Measurements from ENCODE around the gene CALB2. TPM values are rescaled to one million over a fixed set of nuclear protein-coding genes. Genes with fewer than 3 reads are reported as not detected.
A peak's percentile ranks its signal among the peaks of the same experiment; 100 is the strongest.

CALB2 gene
- total RNA-seq, 1 donor from 2014 or later = 0.96 TPM

GRCh38 chr16:71414038-71414437, 55.5 kb downstream of the CALB2 start:
- no peak for DNase-seq (ENCODE audit: low spot score, unreplicated experiment)
- H3K4me1 Mint-ChIP-seq (ENCODE audit: low read depth) = peaks cover 5% of the 10 kb centered on the region
- H3K9me3 Mint-ChIP-seq (ENCODE audit: low read depth) = no peaks in the 10 kb centered on the region
- peaks cover 32% of the 10 kb centered on the region for H3K27me3 Mint-ChIP-seq
- no peak for TF ChIP-seq CTCF (IDR thresholded peaks at IDR 0.05; ENCODE audit: unreplicated experiment)
- H3K4me3 Mint-ChIP-seq (ENCODE audit: low read depth) = no peak overlapping the region
- no peak overlapping the region for H3K27ac Mint-ChIP-seq
- H3K36me3 Mint-ChIP-seq (ENCODE audit: insufficient read depth) = no peaks in the 10 kb centered on the region

GRCh38 chr16:71421911-71422310, 63.4 kb downstream of the CALB2 start:
- no peak for DNase-seq (ENCODE audit: low spot score, unreplicated experiment)
- H3K36me3 Mint-ChIP-seq (ENCODE audit: insufficient read depth) = no peaks in the 10 kb centered on the region
- no peak overlapping the region for H3K27ac Mint-ChIP-seq
- H3K4me1 Mint-ChIP-seq (ENCODE audit: low read depth) = peaks cover 4% of the 10 kb centered on the region
- no peak overlapping the region for H3K4me3 Mint-ChIP-seq (ENCODE audit: low read depth)
- peaks cover 55% of the 10 kb centered on the region for H3K27me3 Mint-ChIP-seq
- H3K9me3 Mint-ChIP-seq (ENCODE audit: low read depth) = no peaks in the 10 kb centered on the region
- peak; percentile 39 for TF ChIP-seq CTCF (IDR thresholded peaks at IDR 0.05; ENCODE audit: unreplicated experiment)

- Mint-ChIP-seq H3K36me3 (ENCODE audit: insufficient read depth) (no peaks in the 10 kb centered on the region), H3K4me3 (ENCODE audit: low read depth) (no peak overlapping the region), H3K9me3 (ENCODE audit: low read depth) (no peaks in the 10 kb centered on the region), H3K4me1 (ENCODE audit: low read depth) (peaks cover 4% of the 10 kb centered on the region), H3K27me3 (peaks cover 54% of the 10 kb centered on the region), H3K27ac (no peak overlapping the region)
- DNase-seq (ENCODE audit: low spot score, unreplicated experiment) = no peak
- TF ChIP-seq CTCF (IDR thresholded peaks at IDR 0.05; ENCODE audit: unreplicated experiment) = no peak
Observed at GRCh38 chr16:71423016-71423415, 64.5 kb downstream of the CALB2 start.

- Mint-ChIP-seq H3K27ac (no peak overlapping the region), H3K27me3 (peaks cover 46% of the 10 kb centered on the region), H3K36me3 (ENCODE audit: insufficient read depth) (no peaks in the 10 kb centered on the region), H3K4me1 (ENCODE audit: low read depth) (peaks cover 4% of the 10 kb centered on the region), H3K4me3 (ENCODE audit: low read depth) (no peak overlapping the region), H3K9me3 (ENCODE audit: low read depth) (no peaks in the 10 kb centered on the region)
- no peak for DNase-seq (ENCODE audit: low spot score, unreplicated experiment)
- TF ChIP-seq CTCF (IDR thresholded peaks at IDR 0.05; ENCODE audit: unreplicated experiment) = no peak
Observed at GRCh38 chr16:71423865-71424264, 65.3 kb downstream of the CALB2 start.

GRCh38 chr16:71424626-71425025, 66.1 kb downstream of the CALB2 start:
- H3K27ac Mint-ChIP-seq = no peak overlapping the region
- peaks cover 47% of the 10 kb centered on the region for H3K27me3 Mint-ChIP-seq
- H3K9me3 Mint-ChIP-seq (ENCODE audit: low read depth) = no peaks in the 10 kb centered on the region
- no peak overlapping the region for H3K4me3 Mint-ChIP-seq (ENCODE audit: low read depth)
- TF ChIP-seq CTCF (IDR thresholded peaks at IDR 0.05; ENCODE audit: unreplicated experiment) = no peak
- no peak for DNase-seq (ENCODE audit: low spot score, unreplicated experiment)
- peaks cover 4% of the 10 kb centered on the region for H3K4me1 Mint-ChIP-seq (ENCODE audit: low read depth)
- no peaks in the 10 kb centered on the region for H3K36me3 Mint-ChIP-seq (ENCODE audit: insufficient read depth)

Data from progenitor cell of endocrine pancreas (in vitro differentiated cells).